HEK293T (cell line): ENCODE measurements around the gene BCL11A.

Source experiments
- BHLHE40 ChIP-seq: fragments of 450-650 bp; IDR thresholded peaks from 2 replicates; pipeline ENCODE4 v1.6.1; 2016; ENCODE audit warnings: mild to moderate bottlenecking, moderate library complexity, borderline replicate concordance
- CTBP1 ChIP-seq: fragments of 450-650 bp; IDR thresholded peaks from 2 replicates; pipeline ENCODE4 v1.6.1; 2016; ENCODE audit warnings: borderline replicate concordance
- L3MBTL2 ChIP-seq: fragments of 450-650 bp; conservative IDR thresholded peaks from 2 replicates; pipeline ENCODE4 v1.6.1; 2016; ENCODE audit warnings: mild to moderate bottlenecking
- LEF1 ChIP-seq: fragments of 450-650 bp; IDR thresholded peaks from 2 replicates; pipeline ENCODE4 v1.6.1; 2017; ENCODE audit warnings: mild to moderate bottlenecking, borderline replicate concordance
- SP1 ChIP-seq: fragments of 450-650 bp; IDR thresholded peaks from 2 replicates; pipeline ENCODE4 v1.6.1; 2017

GRCh38 chr2:60569680-60570111 lies 16.2 kb upstream of the BCL11A start:
- no peak for TF ChIP-seq LEF1
- no peak for TF ChIP-seq CTBP1
- no peak for TF ChIP-seq L3MBTL2
- no peak for TF ChIP-seq BHLHE40
- TF ChIP-seq SP1, result no peak
